ENCODE data around the gene NFYB. TPM values are rescaled to one million over a fixed set of nuclear protein-coding genes. Genes with fewer than 3 reads are reported as not detected.

Gene NFYB
- total RNA-seq, 2 experiments from 2014 or later = 23.8 to 24.2 TPM

GRCh38 chr12:104147346-104147745 lies 9.3 kb upstream of the NFYB start:
- DNase-seq (no peak), ATAC-seq (no peak)
- CTCF ChIA-PET = no interaction called here
- no peaks in the 10 kb centered on the region for H3K4me1 Mint-ChIP-seq
- H3K4me3 Mint-ChIP-seq = no peak overlapping the region
- H3K36me3 Mint-ChIP-seq = peaks cover 1% of the 10 kb centered on the region
- H3K9me3 Mint-ChIP-seq (ENCODE audit: low read depth) = no peaks in the 10 kb centered on the region
- H3K27me3 Mint-ChIP-seq = peaks cover 52% of the 10 kb centered on the region
- no peak overlapping the region for H3K27ac Mint-ChIP-seq

GRCh38 chr12:104143918-104144317 lies 5.9 kb upstream of the NFYB start:
- peaks cover 49% of the 10 kb centered on the region for H3K27me3 Mint-ChIP-seq
- ATAC-seq (no peak), DNase-seq (no peak)
- CTCF ChIA-PET = no interaction called here
- peaks cover 1% of the 10 kb centered on the region for H3K36me3 Mint-ChIP-seq
- peaks cover 2% of the 10 kb centered on the region for H3K4me1 Mint-ChIP-seq
- no peak overlapping the region for H3K27ac Mint-ChIP-seq
- no peak overlapping the region for H3K4me3 Mint-ChIP-seq
- H3K9me3 Mint-ChIP-seq (ENCODE audit: low read depth) = no peaks in the 10 kb centered on the region

- no peak for ATAC-seq
- peaks cover 1% of the 10 kb centered on the region for H3K36me3 Mint-ChIP-seq
- CTCF ChIA-PET = no interaction called here
- H3K9me3 Mint-ChIP-seq (ENCODE audit: low read depth) = no peaks in the 10 kb centered on the region
- no peak overlapping the region for H3K4me3 Mint-ChIP-seq
- no peak for DNase-seq
- no peak overlapping the region for H3K27ac Mint-ChIP-seq
- H3K27me3 Mint-ChIP-seq = peaks cover 41% of the 10 kb centered on the region
- peaks cover 5% of the 10 kb centered on the region for H3K4me1 Mint-ChIP-seq
These were observed 5.0 kb upstream of the NFYB start for GRCh38 chr12:104143002-104143401.

- peaks cover 5% of the 10 kb centered on the region for H3K4me1 Mint-ChIP-seq
- DNase-seq (no peak), ATAC-seq (no peak)
- H3K36me3 Mint-ChIP-seq = peaks cover 1% of the 10 kb centered on the region
- no peaks in the 10 kb centered on the region for H3K9me3 Mint-ChIP-seq (ENCODE audit: low read depth)
- peaks cover 41% of the 10 kb centered on the region for H3K27me3 Mint-ChIP-seq
- CTCF ChIA-PET = no interaction called here
- no peak overlapping the region for H3K27ac Mint-ChIP-seq
- H3K4me3 Mint-ChIP-seq = no peak overlapping the region
These were observed 4.5 kb upstream of the NFYB start for GRCh38 chr12:104142543-104142942.

GRCh38 chr12:104138797-104139152 lies 765 bp upstream of the NFYB start:
- no peak overlapping the region for H3K27ac Mint-ChIP-seq
- H3K9me3 Mint-ChIP-seq (ENCODE audit: low read depth) = no peaks in the 10 kb centered on the region
- ATAC-seq (no peak), DNase-seq (no peak)
- no peak overlapping the region for H3K4me3 Mint-ChIP-seq
- CTCF ChIA-PET = interaction anchor here (1.4 to 2.0 kb wide), 2 partner anchors 30 to 75 kb away, joined by 7 to 9 read pairs; partner anchors contain the start of gene HCFC2
- peaks cover 22% of the 10 kb centered on the region for H3K27me3 Mint-ChIP-seq
- peaks cover 20% of the 10 kb centered on the region for H3K4me1 Mint-ChIP-seq
- peaks cover 2% of the 10 kb centered on the region for H3K36me3 Mint-ChIP-seq

GRCh38 chr12:104137001-104137901 lies 759 bp downstream of the NFYB start:
- DNase-seq (peak; percentile 74), ATAC-seq (no peak)
- CTCF ChIA-PET = interaction anchor here (0.9 to 2.0 kb wide), 7 partner anchors 23 to 260 kb away, joined by 3 to 9 read pairs (median 3); partner anchors contain the start of gene HCFC2
- Mint-ChIP-seq H3K27ac (peak overlapping the region; percentile 85), H3K27me3 (peaks cover 10% of the 10 kb centered on the region), H3K4me3 (peak overlapping the region; percentile 79), H3K36me3 (peaks cover 6% of the 10 kb centered on the region), H3K4me1 (peaks cover 24% of the 10 kb centered on the region), H3K9me3 (ENCODE audit: low read depth) (no peaks in the 10 kb centered on the region)

GRCh38 chr12:104136577-104136976 lies 1.4 kb downstream of the NFYB start:
- Mint-ChIP-seq H3K4me1 (peaks cover 27% of the 10 kb centered on the region), H3K27ac (peak overlapping the region; percentile 85)
- no peak for ATAC-seq

GRCh38 chr12:104134882-104135281 lies 3.1 kb downstream of the NFYB start:
- no peak for ATAC-seq
- no peak for DNase-seq
- CTCF ChIA-PET = interaction anchor here (1.6 to 2.3 kb wide), 2 partner anchors 26 to 151 kb away, joined by 3 to 8 read pairs; no protein-coding TSS in a partner anchor
- H3K4me3 Mint-ChIP-seq = no peak overlapping the region
- no peaks in the 10 kb centered on the region for H3K9me3 Mint-ChIP-seq (ENCODE audit: low read depth)
- no peaks in the 10 kb centered on the region for H3K27me3 Mint-ChIP-seq
- H3K4me1 Mint-ChIP-seq = peaks cover 29% of the 10 kb centered on the region
- no peak overlapping the region for H3K27ac Mint-ChIP-seq
- H3K36me3 Mint-ChIP-seq = peaks cover 17% of the 10 kb centered on the region

More at GRCh38 chr12:104136577-104136976, 1.4 kb downstream of the NFYB start:
- peaks cover 10% of the 10 kb centered on the region for H3K36me3 Mint-ChIP-seq
- H3K4me3 Mint-ChIP-seq = peak overlapping the region; percentile 79
- CTCF ChIA-PET = interaction anchor here (1.0 kb wide), 2 partner anchors 27 to 151 kb away, joined by 3 read pairs; no protein-coding TSS in a partner anchor
- no peak for DNase-seq
- peaks cover 4% of the 10 kb centered on the region for H3K27me3 Mint-ChIP-seq
- no peaks in the 10 kb centered on the region for H3K9me3 Mint-ChIP-seq (ENCODE audit: low read depth)

GRCh38 chr12:104133866-104134265 lies 4.1 kb downstream of the NFYB start:
- Mint-ChIP-seq H3K4me1 (peaks cover 29% of the 10 kb centered on the region), H3K4me3 (no peak overlapping the region), H3K36me3 (peaks cover 20% of the 10 kb centered on the region), H3K27me3 (no peaks in the 10 kb centered on the region), H3K27ac (no peak overlapping the region), H3K9me3 (ENCODE audit: low read depth) (no peaks in the 10 kb centered on the region)
- CTCF ChIA-PET = interaction anchor here (1.6 to 2.3 kb wide), 2 partner anchors 25 to 152 kb away, joined by 3 to 8 read pairs; no protein-coding TSS in a partner anchor
- ATAC-seq (no peak), DNase-seq (no peak)

- no peaks in the 10 kb centered on the region for H3K9me3 Mint-ChIP-seq (ENCODE audit: low read depth)
- ATAC-seq (no peak), DNase-seq (no peak)
- CTCF ChIA-PET = interaction anchor here (2.3 kb wide), 1 partner anchor 24 kb away, joined by 8 read pairs; no protein-coding TSS in a partner anchor
- H3K4me1 Mint-ChIP-seq = peaks cover 26% of the 10 kb centered on the region
- peaks cover 22% of the 10 kb centered on the region for H3K36me3 Mint-ChIP-seq
- H3K27ac Mint-ChIP-seq = no peak overlapping the region
- no peaks in the 10 kb centered on the region for H3K27me3 Mint-ChIP-seq
- H3K4me3 Mint-ChIP-seq = no peak overlapping the region
These were observed 4.7 kb downstream of the NFYB start for GRCh38 chr12:104133321-104133720.

GRCh38 chr12:104132351-104132956 lies 5.6 kb downstream of the NFYB start:
- Mint-ChIP-seq H3K9me3 (ENCODE audit: low read depth) (no peaks in the 10 kb centered on the region), H3K27ac (no peak overlapping the region), H3K27me3 (no peaks in the 10 kb centered on the region), H3K4me3 (no peak overlapping the region), H3K36me3 (peaks cover 28% of the 10 kb centered on the region), H3K4me1 (peaks cover 26% of the 10 kb centered on the region)
- CTCF ChIA-PET = interaction anchor here (1.6 kb wide), 1 partner anchor 23 kb away, joined by 4 read pairs; no protein-coding TSS in a partner anchor
- DNase-seq (no peak), ATAC-seq (no peak)

GRCh38 chr12:104131609-104132008 lies 6.4 kb downstream of the NFYB start:
- H3K36me3 Mint-ChIP-seq = peaks cover 28% of the 10 kb centered on the region
- CTCF ChIA-PET = interaction anchor here (1.6 kb wide), 1 partner anchor 22 kb away, joined by 4 read pairs; no protein-coding TSS in a partner anchor
- H3K27ac Mint-ChIP-seq = no peak overlapping the region
- no peaks in the 10 kb centered on the region for H3K9me3 Mint-ChIP-seq (ENCODE audit: low read depth)
- peaks cover 21% of the 10 kb centered on the region for H3K4me1 Mint-ChIP-seq
- no peaks in the 10 kb centered on the region for H3K27me3 Mint-ChIP-seq
- ATAC-seq (no peak), DNase-seq (no peak)
- H3K4me3 Mint-ChIP-seq = no peak overlapping the region

- no peak overlapping the region for H3K27ac Mint-ChIP-seq
- no peaks in the 10 kb centered on the region for H3K27me3 Mint-ChIP-seq
- H3K9me3 Mint-ChIP-seq (ENCODE audit: low read depth) = no peaks in the 10 kb centered on the region
- no peak overlapping the region for H3K4me3 Mint-ChIP-seq
- ATAC-seq (no peak), DNase-seq (no peak)
- peaks cover 33% of the 10 kb centered on the region for H3K36me3 Mint-ChIP-seq
- CTCF ChIA-PET = interaction anchor here (1.6 kb wide), 1 partner anchor 21 kb away, joined by 4 read pairs; no protein-coding TSS in a partner anchor
- peaks cover 14% of the 10 kb centered on the region for H3K4me1 Mint-ChIP-seq
These were observed 7.2 kb downstream of the NFYB start for GRCh38 chr12:104130760-104131159.

All from activated CD8-positive, alpha-beta memory T cell treated with anti-CD3 and anti-CD28 coated beads, Interleukin-2, amount 10 ng/mL, durations not matched to agents 7 days and 5 days (primary cell).